Endothelial cell of umbilical vein (primary cell): ENCODE data around the gene PDCD1. TPM values are rescaled to one million over a fixed set of nuclear protein-coding genes. Genes with fewer than 3 reads are reported as not detected.

ENCODE experiments used
- BruUV-seq: library from RNA; stranded (reverse); fragments of 400-500 nt; replicated peaks from 2 replicates; lab custom pipeline; 2021; lab: Mats Ljungman, UMichigan
- CTCF ChIA-PET: fragments of 300-600, 350-600 bp; sonication (Branson Sonifier 250); formaldehyde crosslinking; loops from one replicate; lab custom pipeline; 2021; ENCODE audit warnings: antibody characterized with exemption, inconsistent platforms; lab: Charles Lee
- POLR2A ChIA-PET: fragments of 300-600, 350-600 bp; sonication (Branson Sonifier 250); formaldehyde crosslinking; loops from one replicate; lab custom pipeline; 2021; ENCODE audit warnings: antibody characterized with exemption, inconsistent platforms; lab: Charles Lee
- DNase-seq: peaks from one replicate; pipeline ENCODE4 v3.0.0-alpha.2; 2011; ENCODE audit warnings: low read depth, low spot score
- FAIRE-seq: peaks from 2 replicates; lab custom pipeline; 2011; peaks lifted over from hg19 to GRCh38; lab: Jason Lieb, UNC
- H2AFZ ChIP-seq: 2 replicates; pipeline ENCODE4 v1.6.0; 2012; ENCODE audit warnings: low read depth, low read length, control low read depth, inconsistent platforms
- H3K27ac ChIP-seq: 2 replicates; pipeline ENCODE4 v1.5.1; 2011; ENCODE audit warnings: low read depth, mild to moderate bottlenecking, control low read depth, low read length, moderate library complexity; ENCODE audit not compliant: insufficient read depth
- H3K27me3 ChIP-seq, 2 experiments: 2 replicates each; pipeline versions ENCODE4 v1.6.0 to v1.6.1; 2011; ENCODE audit warnings: low read length in 2 of 2, mixed read lengths in 1 of 2; ENCODE audit not compliant: control insufficient read depth in 2 of 2, insufficient read depth in 2 of 2
- H3K36me3 ChIP-seq, 2 experiments: 2 replicates in 1 of 2; 3 replicates in 1 of 2; pipeline ENCODE4 v1.5.1; 2011; ENCODE audit warnings: low read length in 2 of 2, mild to moderate bottlenecking in 1 of 2, moderate library complexity in 1 of 2; ENCODE audit not compliant: control insufficient read depth in 2 of 2, insufficient read depth in 2 of 2; ENCODE audit errors: extremely low read depth in 1 of 2
- H3K4me1 ChIP-seq: 3 replicates; pipeline ENCODE4 v1.5.1; 2011; ENCODE audit warnings: mild to moderate bottlenecking, low read length; ENCODE audit not compliant: control insufficient read depth, insufficient read depth; ENCODE audit errors: extremely low read depth
- H3K4me2 ChIP-seq: 2 replicates; pipeline ENCODE4 v1.6.1; 2011; ENCODE audit warnings: low read length, control low read depth, mixed read lengths; ENCODE audit not compliant: insufficient read depth
- H3K4me3 ChIP-seq, 3 experiments: fragments of 200-600 bp in 1 of 3; sonication (generic), shearing (Covaris generic) in 1 of 3; replicated peaks in 1 of 3; 2 replicates each; pipeline ENCODE4 v1.5.1; 2011 to 2016; ENCODE audit warnings: control low read depth in 3 of 3, low read length in 3 of 3, mild to moderate bottlenecking in 2 of 3, inconsistent platforms in 1 of 3, low read depth in 1 of 3, moderate library complexity in 1 of 3; ENCODE audit not compliant: insufficient read depth in 1 of 3
- H3K79me2 ChIP-seq: 2 replicates; pipeline ENCODE4 v1.6.0; 2012; ENCODE audit warnings: low read length, inconsistent platforms; ENCODE audit not compliant: control insufficient read depth, insufficient read depth
- H3K9ac ChIP-seq: replicated peaks from 2 replicates; pipeline ENCODE3; 2011; ENCODE audit warnings: low read length, control low read depth; ENCODE audit not compliant: insufficient read depth; ENCODE audit errors: extremely low read depth
- H3K9me1 ChIP-seq: replicated peaks from 3 replicates; pipeline ENCODE4 v1.6.0; 2011; ENCODE audit warnings: mild to moderate bottlenecking, low read length; ENCODE audit not compliant: control insufficient read depth, insufficient read depth; ENCODE audit errors: extremely low read depth
- H3K9me3 ChIP-seq: replicated peaks from 2 replicates; pipeline ENCODE4 v1.5.1; 2012; ENCODE audit warnings: low read length, inconsistent platforms; ENCODE audit not compliant: control insufficient read depth, insufficient read depth
- H4K20me1 ChIP-seq: replicated peaks from 2 replicates; pipeline ENCODE3; 2011; ENCODE audit warnings: mild to moderate bottlenecking, low read length; ENCODE audit not compliant: control insufficient read depth, insufficient read depth; ENCODE audit errors: extremely low read depth
- EZH2 ChIP-seq: IDR thresholded peaks from 2 replicates; pipeline ENCODE4 v1.6.1; 2012; ENCODE audit warnings: borderline replicate concordance, low read depth, mild to moderate bottlenecking, moderate library complexity, low read length, inconsistent platforms; ENCODE audit not compliant: severe bottlenecking
- FOS ChIP-seq: IDR thresholded peaks from 2 replicates; pipeline ENCODE4 v1.6.1; 2011; ENCODE audit warnings: mild to moderate bottlenecking, low read length, moderate library complexity, borderline replicate concordance; ENCODE audit not compliant: insufficient read depth
- GATA2 ChIP-seq: IDR thresholded peaks from 2 replicates; pipeline ENCODE4 v1.7.0; 2011; ENCODE audit warnings: low read depth, mild to moderate bottlenecking, moderate library complexity, mixed read lengths, low read length; ENCODE audit not compliant: insufficient read length, insufficient read depth
- JUN ChIP-seq: IDR thresholded peaks from 2 replicates; pipeline ENCODE4 v1.6.1; 2011; ENCODE audit warnings: borderline replicate concordance, low read depth; ENCODE audit not compliant: insufficient read length, insufficient read depth
- MYC ChIP-seq: IDR thresholded peaks from one replicate; pipeline ENCODE4 v1.6.1; 2011; ENCODE audit warnings: mild to moderate bottlenecking, low read depth, low read length
- POLR2A ChIP-seq: IDR thresholded peaks from 2 replicates; pipeline ENCODE4 v1.6.1; 2012; ENCODE audit warnings: low read depth, mild to moderate bottlenecking, control low read depth, low read length
- POLR2AphosphoS5 ChIP-seq: IDR thresholded peaks from 2 replicates; pipeline ENCODE4 v1.6.1; 2012; ENCODE audit warnings: low read depth, mild to moderate bottlenecking, control low read depth, low read length, moderate library complexity; ENCODE audit not compliant: insufficient read depth
- dilution Hi-C: fragments of 300-500 bp; cut with MboI; formaldehyde crosslinking; loops from one replicate; pipeline ENCODE4 v1.15.0; 2019; ENCODE audit warnings: low sequenced_read_pairs; ENCODE audit not compliant: extremely low pct_ligation_motif_present
- intact Hi-C: fragments of 100-400 bp; cut with micrococcal nuclease; formaldehyde crosslinking; loops from one replicate; pipeline ENCODE4 v1.10.0; 2022
- polyA plus RNA-seq, 4 experiments: library from polyadenylated mRNA; depleted of rRNA in 3 of 4; stranded (reverse) in 3 of 4; unstranded in 1 of 4; fragments of >200 nt; gene quantifications; 2 replicates each; pipeline versions ENCODE4 v1.2.1 to v1.2.3, GENCODE V29; 2011 to 2012; ENCODE audit warnings: missing spikeins in 1 of 4
- total RNA-seq: library from RNA; stranded (reverse); gene quantifications from 2 replicates; pipeline ENCODE4 v1.2.3, GENCODE V29; 2021
- TF ChIP-seq, protein P1 (sequence below): IDR thresholded peaks from 2 replicates; pipeline ENCODE4 v1.6.1; 2011; ENCODE audit not compliant: insufficient read depth, insufficient read length
- TF ChIP-seq, protein P2 (sequence below), 2 donors: IDR thresholded peaks; 1 replicate in 1 of 2; 2 replicates in 1 of 2; pipeline ENCODE4 v1.5.1; 2011; ENCODE audit warnings: low read length in 2 of 2, mild to moderate bottlenecking in 2 of 2, moderate library complexity in 2 of 2, control low read depth in 1 of 2, inconsistent platforms in 1 of 2, low read depth in 1 of 2; ENCODE audit not compliant: insufficient read depth in 1 of 2; ENCODE audit errors: extremely low read depth in 1 of 2

Gene PDCD1
- total and polyA plus RNA-seq, 2 donors (not counting 3 experiments of a cell fraction or from before 2014, with no cell fraction given), result not detected

DNA sequence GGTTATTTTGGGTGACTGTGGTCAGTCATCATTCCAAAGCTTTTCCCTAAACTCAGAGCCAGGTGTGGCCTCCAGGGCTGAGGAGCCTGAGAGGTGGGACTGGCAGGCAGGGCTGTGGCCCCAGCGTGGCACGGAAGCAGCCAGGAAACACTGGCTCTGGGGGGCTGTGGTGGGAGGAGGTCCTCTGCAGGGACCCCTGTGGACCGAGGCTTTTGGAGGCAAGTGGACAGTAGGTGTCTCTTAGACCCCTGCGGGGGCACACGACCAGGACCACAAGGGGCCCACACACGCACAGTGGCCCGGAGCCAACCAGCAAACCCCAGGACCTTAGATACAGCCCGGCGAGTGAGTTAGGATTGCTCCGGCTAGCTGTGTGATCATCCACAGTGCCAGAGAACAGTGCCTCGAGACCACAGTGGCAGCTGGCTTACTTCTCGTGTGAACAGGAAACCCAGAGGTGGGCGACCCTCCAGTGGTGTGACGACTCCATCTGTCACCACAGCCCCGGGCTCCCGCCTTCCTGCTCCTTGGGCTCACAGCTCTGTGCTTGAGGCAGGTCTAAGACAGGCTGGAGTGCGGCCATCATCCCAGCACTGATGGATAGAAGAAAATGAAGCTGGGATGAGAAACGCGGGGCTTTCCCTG, 9.2 kb upstream of the PDCD1 start:
- CTCF ChIA-PET, result interaction anchor here (1.0 to 1.5 kb wide), 6 partner anchors 9 to 181 kb away, joined by 3 to 8 read pairs (median 3); partner anchors contain the start of gene DTYMK
- no peaks in the 10 kb centered on the region for H3K36me3 ChIP-seq
- no peak overlapping the region for H3K4me2 ChIP-seq
- dilution Hi-C loops, result no loop called here
- H3K4me1 ChIP-seq, result no peaks in the 10 kb centered on the region
- no peak for TF ChIP-seq MYC
- no peak for TF ChIP-seq POLR2A
- TF ChIP-seq, protein P1, sequence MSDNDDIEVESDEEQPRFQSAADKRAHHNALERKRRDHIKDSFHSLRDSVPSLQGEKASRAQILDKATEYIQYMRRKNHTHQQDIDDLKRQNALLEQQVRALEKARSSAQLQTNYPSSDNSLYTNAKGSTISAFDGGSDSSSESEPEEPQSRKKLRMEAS, result no peak
- TF ChIP-seq, protein P2, sequence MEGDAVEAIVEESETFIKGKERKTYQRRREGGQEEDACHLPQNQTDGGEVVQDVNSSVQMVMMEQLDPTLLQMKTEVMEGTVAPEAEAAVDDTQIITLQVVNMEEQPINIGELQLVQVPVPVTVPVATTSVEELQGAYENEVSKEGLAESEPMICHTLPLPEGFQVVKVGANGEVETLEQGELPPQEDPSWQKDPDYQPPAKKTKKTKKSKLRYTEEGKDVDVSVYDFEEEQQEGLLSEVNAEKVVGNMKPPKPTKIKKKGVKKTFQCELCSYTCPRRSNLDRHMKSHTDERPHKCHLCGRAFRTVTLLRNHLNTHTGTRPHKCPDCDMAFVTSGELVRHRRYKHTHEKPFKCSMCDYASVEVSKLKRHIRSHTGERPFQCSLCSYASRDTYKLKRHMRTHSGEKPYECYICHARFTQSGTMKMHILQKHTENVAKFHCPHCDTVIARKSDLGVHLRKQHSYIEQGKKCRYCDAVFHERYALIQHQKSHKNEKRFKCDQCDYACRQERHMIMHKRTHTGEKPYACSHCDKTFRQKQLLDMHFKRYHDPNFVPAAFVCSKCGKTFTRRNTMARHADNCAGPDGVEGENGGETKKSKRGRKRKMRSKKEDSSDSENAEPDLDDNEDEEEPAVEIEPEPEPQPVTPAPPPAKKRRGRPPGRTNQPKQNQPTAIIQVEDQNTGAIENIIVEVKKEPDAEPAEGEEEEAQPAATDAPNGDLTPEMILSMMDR (IDR thresholded peaks at IDR 0.05; ENCODE audit: extremely low read depth in 1 of 2, insufficient read depth in 1 of 2, low read depth in 1 of 2, low read length in 2 of 2), result no peak
- no peak for TF ChIP-seq FOS
- TF ChIP-seq JUN, result no peak
- no peak for TF ChIP-seq EZH2
- TF ChIP-seq GATA2, result no peak
- no peak for TF ChIP-seq POLR2AphosphoS5
- H4K20me1 ChIP-seq, result no peaks in the 10 kb centered on the region
- H3K9me3 ChIP-seq, result no peaks in the 10 kb centered on the region
- FAIRE-seq, result no peak
- no peak overlapping the region for H3K27ac ChIP-seq
- intact Hi-C loops, result no loop called here
- no TSS peak for BruUV-seq
- no peaks in the 10 kb centered on the region for H3K9me1 ChIP-seq
- H3K9ac ChIP-seq, result no peak overlapping the region
- DNase-seq, result no peak
- no peaks in the 10 kb centered on the region for H3K79me2 ChIP-seq
- POLR2A ChIA-PET, result no interaction called here
- H3K27me3 ChIP-seq, result peaks cover 0 to 6% of the 10 kb centered on the region in 2 experiments
- no peak overlapping the region for H3K4me3 ChIP-seq
- H2AFZ ChIP-seq, result no peak overlapping the region
